ENCODE measurements around the gene SLC16A8. TPM values are rescaled to one million over a fixed set of nuclear protein-coding genes. Genes with fewer than 3 reads are reported as not detected.
A peak's percentile ranks its signal among the peaks of the same experiment; 100 is the strongest.

The SLC16A8 gene
- total RNA-seq, 2 experiments from 2014 or later: not detected

DNA sequence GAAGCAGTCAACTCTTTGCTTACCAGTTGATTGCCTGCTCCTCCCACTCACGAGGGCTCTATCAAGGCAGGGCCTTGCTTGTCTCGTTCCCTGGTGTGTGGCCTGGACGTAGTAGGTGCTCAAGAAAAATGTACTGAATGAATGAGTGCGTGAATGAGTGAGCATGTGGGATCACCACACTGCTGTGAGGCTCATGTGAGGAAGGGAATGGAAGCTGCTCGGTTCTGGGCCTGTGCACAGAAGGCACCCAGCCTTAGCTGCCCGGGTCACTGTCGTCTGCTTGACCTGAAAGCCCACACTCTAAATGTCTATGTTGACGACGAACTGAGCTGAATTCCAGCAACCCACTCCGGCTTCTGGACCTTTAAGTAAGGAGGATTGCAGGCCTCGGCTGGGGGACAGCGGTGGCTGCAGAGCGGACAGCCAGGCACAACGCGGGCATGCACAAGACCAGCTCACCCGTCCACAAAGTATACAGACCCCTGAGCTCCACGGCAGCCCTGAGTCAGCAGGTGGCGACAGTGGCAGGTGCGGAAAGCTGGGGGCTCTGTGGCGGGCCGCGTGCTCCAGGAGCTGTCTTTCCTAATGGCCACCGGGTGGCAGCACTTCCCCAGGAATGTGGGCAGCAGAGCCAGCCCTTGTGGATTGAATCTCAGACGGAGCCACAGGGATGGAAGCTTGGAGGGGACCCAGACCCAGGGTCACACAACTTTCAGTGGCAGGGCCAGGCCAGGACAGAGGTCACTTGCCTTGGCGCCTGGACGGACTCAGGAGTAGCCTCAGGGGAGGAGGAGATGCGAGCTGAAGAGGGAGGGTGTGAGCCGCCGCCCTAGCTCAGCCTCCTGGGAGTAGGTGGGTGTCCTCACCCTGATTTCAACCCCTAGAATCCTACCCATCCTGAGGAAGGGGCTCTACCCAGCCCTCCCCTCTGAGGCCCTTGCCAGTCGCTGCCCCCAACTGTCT, 31.8 kb downstream of the SLC16A8 start:
- Mint-ChIP-seq H3K27me3 (peaks cover 12% of the 10 kb centered on the region), H3K27ac (no peak overlapping the region), H3K4me1 (ENCODE audit: low read depth) (peaks cover 7% of the 10 kb centered on the region), H3K36me3 (ENCODE audit: low read depth) (peaks cover 3% of the 10 kb centered on the region), H3K9me3 (no peaks in the 10 kb centered on the region), H3K4me3 (no peak overlapping the region)
- H3K4me3 ChIP-seq (ENCODE audit: low read length): no peak overlapping the region
- no peak overlapping the region for H3K27ac ChIP-seq (ENCODE audit: low read depth in 1 of 2, low read length in 2 of 2)
- intact Hi-C loops (cut with DNase I, micrococcal nuclease): loop anchor here (1.0 to 10.0 kb wide), 8 partner anchors 178 to 1263 kb away; partner anchors contain the start of genes ANKRD54 (in 1 of the 2), DMC1 (in 1 of the 2), EIF3L (in 1 of the 2) and RPL3 (in 1 of the 2)
- peak; percentile 74 for ATAC-seq (ENCODE audit: poor library complexity)
- H3K27me3 ChIP-seq (ENCODE audit: control insufficient read depth in 1 of 2, insufficient read depth in 2 of 2, low read length in 2 of 2): no peaks in the 10 kb centered on the region
- H3K36me3 ChIP-seq (ENCODE audit: insufficient read depth, low read length): no peaks in the 10 kb centered on the region
- DNase-seq: peak; percentile 59 to 90 (median 70)
- TF ChIP-seq, protein P1, sequence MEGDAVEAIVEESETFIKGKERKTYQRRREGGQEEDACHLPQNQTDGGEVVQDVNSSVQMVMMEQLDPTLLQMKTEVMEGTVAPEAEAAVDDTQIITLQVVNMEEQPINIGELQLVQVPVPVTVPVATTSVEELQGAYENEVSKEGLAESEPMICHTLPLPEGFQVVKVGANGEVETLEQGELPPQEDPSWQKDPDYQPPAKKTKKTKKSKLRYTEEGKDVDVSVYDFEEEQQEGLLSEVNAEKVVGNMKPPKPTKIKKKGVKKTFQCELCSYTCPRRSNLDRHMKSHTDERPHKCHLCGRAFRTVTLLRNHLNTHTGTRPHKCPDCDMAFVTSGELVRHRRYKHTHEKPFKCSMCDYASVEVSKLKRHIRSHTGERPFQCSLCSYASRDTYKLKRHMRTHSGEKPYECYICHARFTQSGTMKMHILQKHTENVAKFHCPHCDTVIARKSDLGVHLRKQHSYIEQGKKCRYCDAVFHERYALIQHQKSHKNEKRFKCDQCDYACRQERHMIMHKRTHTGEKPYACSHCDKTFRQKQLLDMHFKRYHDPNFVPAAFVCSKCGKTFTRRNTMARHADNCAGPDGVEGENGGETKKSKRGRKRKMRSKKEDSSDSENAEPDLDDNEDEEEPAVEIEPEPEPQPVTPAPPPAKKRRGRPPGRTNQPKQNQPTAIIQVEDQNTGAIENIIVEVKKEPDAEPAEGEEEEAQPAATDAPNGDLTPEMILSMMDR (IDR thresholded peaks at IDR 0.05): peak; percentile 78
- POLR2A ChIA-PET: interaction anchor here (0.5 to 1.2 kb wide), 5 partner anchors 177 to 1230 kb away, joined by 3 to 6 read pairs (median 4); partner anchors contain the start of gene GTPBP1
- no peaks in the 10 kb centered on the region for H3K9me3 ChIP-seq (ENCODE audit: control insufficient read depth in 1 of 2, insufficient read depth in 1 of 2, low read length in 2 of 2)
- CTCF ChIA-PET: interaction anchor here (0.5 to 1.8 kb wide), 19 partner anchors 9 to 1094 kb away, joined by 3 to 9 read pairs (median 3); partner anchors contain the start of gene TOMM22
- H3K4me1 ChIP-seq (ENCODE audit: insufficient read depth, low read length): peaks cover 21% of the 10 kb centered on the region

DNA sequence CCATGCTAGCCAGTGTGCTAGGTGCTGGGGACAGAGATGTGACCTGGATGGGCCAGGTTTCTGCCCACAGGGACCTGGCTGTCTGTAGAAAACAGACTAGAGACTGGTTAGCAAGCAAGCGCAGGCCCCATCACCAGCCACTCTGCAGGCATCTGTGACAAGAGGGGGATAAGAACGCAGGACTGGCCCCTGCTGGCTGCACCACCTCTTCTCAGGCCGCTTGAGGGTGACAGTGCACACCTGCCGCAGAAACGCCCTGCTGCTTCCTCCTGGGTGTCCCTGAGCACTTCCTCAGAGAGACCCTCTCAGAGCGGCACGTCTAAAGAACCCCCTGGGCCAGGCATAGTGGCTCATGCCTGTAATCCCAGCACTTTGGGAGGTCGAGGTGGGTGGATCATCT, 32.7 kb downstream of the SLC16A8 start:
- CTCF ChIA-PET: interaction anchor here (1.1 to 1.2 kb wide), 2 partner anchors 220 to 311 kb away, joined by 3 to 4 read pairs; no protein-coding TSS in a partner anchor
- Mint-ChIP-seq H3K27me3 (peaks cover 15% of the 10 kb centered on the region), H3K27ac (no peak overlapping the region), H3K9me3 (no peaks in the 10 kb centered on the region), H3K4me3 (no peak overlapping the region), H3K4me1 (ENCODE audit: low read depth) (no peaks in the 10 kb centered on the region), H3K36me3 (ENCODE audit: low read depth) (no peaks in the 10 kb centered on the region)
- no peak for DNase-seq
- no peaks in the 10 kb centered on the region for H3K27me3 ChIP-seq (ENCODE audit: control insufficient read depth in 1 of 2, insufficient read depth in 2 of 2, low read length in 2 of 2)
- no peaks in the 10 kb centered on the region for H3K36me3 ChIP-seq (ENCODE audit: insufficient read depth, low read length)
- no peak overlapping the region for H3K4me3 ChIP-seq (ENCODE audit: low read length)
- H3K4me1 ChIP-seq (ENCODE audit: insufficient read depth, low read length): peaks cover 13% of the 10 kb centered on the region
- no peaks in the 10 kb centered on the region for H3K9me3 ChIP-seq (ENCODE audit: control insufficient read depth in 1 of 2, insufficient read depth in 1 of 2, low read length in 2 of 2)
- intact Hi-C loops (cut with DNase I, micrococcal nuclease): loop anchor here (5.0 to 10.0 kb wide), 3 partner anchors 206 to 1264 kb away; partner anchors contain the start of genes ANKRD54 (in 1 of the 2), EIF3L (in 1 of the 2) and RPL3 (in 1 of the 2)
- TF ChIP-seq, protein P1 (IDR thresholded peaks at IDR 0.05): no peak
- no peak for ATAC-seq (ENCODE audit: poor library complexity)
- no peak overlapping the region for H3K27ac ChIP-seq (ENCODE audit: low read depth in 1 of 2, low read length in 2 of 2)
- POLR2A ChIA-PET: interaction anchor here (0.6 kb wide), 1 partner anchor 346 kb away, joined by 6 read pairs; no protein-coding TSS in a partner anchor

DNA sequence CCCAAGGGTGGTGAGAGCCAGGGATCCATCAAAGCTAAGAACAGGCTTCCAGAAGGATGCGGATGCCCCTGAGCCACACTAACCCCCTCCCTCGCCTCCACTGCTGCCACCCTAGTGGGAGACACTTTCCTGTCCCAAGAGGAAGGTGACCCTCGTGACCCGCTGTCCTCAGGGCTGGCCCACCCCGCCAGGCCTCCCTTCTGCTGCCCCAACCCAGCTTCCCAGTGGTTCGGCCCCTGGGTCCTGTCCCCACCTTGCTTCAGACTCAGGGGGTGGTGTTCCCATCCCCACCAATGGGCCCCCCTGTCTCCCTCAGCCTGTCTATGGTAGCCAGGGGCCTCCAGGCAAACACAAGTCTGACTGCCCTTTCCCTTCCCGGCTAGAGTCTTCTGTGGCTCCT, 33.3 kb downstream of the SLC16A8 start:
- ATAC-seq (ENCODE audit: poor library complexity): no peak

More for the DNA sequence above, 33.3 kb downstream of the SLC16A8 start:
- H3K4me1 ChIP-seq (ENCODE audit: insufficient read depth, low read length): peaks cover 10% of the 10 kb centered on the region
- H3K36me3 Mint-ChIP-seq (ENCODE audit: low read depth): no peaks in the 10 kb centered on the region
- intact Hi-C loops (cut with DNase I, micrococcal nuclease): loop anchor here (5.0 to 10.0 kb wide), 3 partner anchors 206 to 1264 kb away; partner anchors contain the start of genes ANKRD54 (in 1 of the 2), EIF3L (in 1 of the 2) and RPL3 (in 1 of the 2)
- TF ChIP-seq, protein P1 (IDR thresholded peaks at IDR 0.05): no peak
- no peaks in the 10 kb centered on the region for H3K9me3 ChIP-seq (ENCODE audit: control insufficient read depth in 1 of 2, insufficient read depth in 1 of 2, low read length in 2 of 2)
- DNase-seq: no peak
- peaks cover 15% of the 10 kb centered on the region for H3K27me3 Mint-ChIP-seq
- H3K27me3 ChIP-seq (ENCODE audit: control insufficient read depth in 1 of 2, insufficient read depth in 2 of 2, low read length in 2 of 2): peaks cover 0 to 3% of the 10 kb centered on the region in 2 experiments
- H3K9me3 Mint-ChIP-seq: no peaks in the 10 kb centered on the region
- no peaks in the 10 kb centered on the region for H3K36me3 ChIP-seq (ENCODE audit: insufficient read depth, low read length)
- ChIA-PET POLR2A (no interaction called here), CTCF (no interaction called here)
- H3K4me1 Mint-ChIP-seq (ENCODE audit: low read depth): no peaks in the 10 kb centered on the region
- H3K4me3 ChIP-seq (ENCODE audit: low read length): no peak overlapping the region
- no peak overlapping the region for H3K4me3 Mint-ChIP-seq
- no peak overlapping the region for H3K27ac Mint-ChIP-seq
- H3K27ac ChIP-seq (ENCODE audit: low read depth in 1 of 2, low read length in 2 of 2): no peak overlapping the region
